HEK293 (cell line): ENCODE results near the gene AIG1.

Experiments
- CTCF ChIA-PET: fragments of 350-600 bp; formaldehyde crosslinking; extraction: SDS; loops from one replicate; lab custom pipeline; 2021; ENCODE audit warnings: antibody characterized with exemption; lab: Yijun Ruan, JAX
- POLR2A ChIA-PET: fragments of 300-600 bp; formaldehyde crosslinking; extraction: SDS; loops from one replicate; lab custom pipeline; 2020; ENCODE audit warnings: antibody characterized with exemption, inconsistent platforms; lab: Yijun Ruan, JAX
- H3K27ac ChIP-seq: fragments of 200-500 bp; sonication (Bioruptor generic); 2 replicates; pipeline ENCODE4 v1.5.1; 2014; ENCODE audit warnings: low read depth, low read length, control low read depth, inconsistent platforms; ENCODE audit errors: extremely low read depth
- H3K36me3 ChIP-seq, 2 experiments: fragments of 200-500 bp in 1 of 2; sonication (Bioruptor generic) in 1 of 2; 1 replicate in 1 of 2; 2 replicates in 1 of 2; pipeline ENCODE4 v1.5.1; 2014 to 2017; ENCODE audit warnings: inconsistent platforms in 2 of 2, low read length in 2 of 2; ENCODE audit not compliant: control insufficient read depth in 2 of 2, insufficient read depth in 1 of 2
- H3K4me1 ChIP-seq: fragments of 200-500 bp; sonication (Bioruptor generic); 2 replicates; pipeline ENCODE4 v1.5.1; 2014; ENCODE audit warnings: mild to moderate bottlenecking, low read length, inconsistent platforms; ENCODE audit not compliant: control insufficient read depth, insufficient read depth
- H3K4me3 ChIP-seq: 2 replicates; pipeline ENCODE4 v1.5.1; 2011; ENCODE audit warnings: low read depth, mild to moderate bottlenecking, control low read depth, low read length, moderate library complexity
- H3K9me3 ChIP-seq: fragments of 200-500 bp; sonication (Bioruptor generic); 2 replicates; pipeline ENCODE4 v1.5.1; 2014; ENCODE audit warnings: low read depth, low read length, inconsistent platforms; ENCODE audit not compliant: control insufficient read depth, insufficient read depth
- BCL6B ChIP-seq: fragments of 450-650 bp; formaldehyde crosslinking; IDR thresholded peaks from 2 replicates; pipeline ENCODE4 v1.5.1; 2017; ENCODE audit warnings: missing biosample characterization, missing genetic modification characterization
- GLI2 ChIP-seq: fragments of 450-650 bp; formaldehyde crosslinking; IDR thresholded peaks from 2 replicates; pipeline ENCODE4; 2017; ENCODE audit warnings: missing biosample characterization, missing genetic modification characterization, low read depth, borderline replicate concordance
- GLI4 ChIP-seq: fragments of 450-650 bp; formaldehyde crosslinking; IDR thresholded peaks from 2 replicates; pipeline ENCODE4 v1.5.1; 2016; ENCODE audit warnings: missing biosample characterization, missing genetic modification characterization
- IKZF3 ChIP-seq: fragments of 450-650 bp; IDR thresholded peaks from 2 replicates; pipeline ENCODE4 v1.5.0; 2018; ENCODE audit warnings: missing biosample characterization, mild to moderate bottlenecking, missing genetic modification characterization, moderate library complexity
- MEIS1 ChIP-seq: sonication (generic); formaldehyde crosslinking; IDR thresholded peaks from 2 replicates; pipeline ENCODE4 v1.8.1; 2022; ENCODE audit warnings: missing genetic modification reagents, mild to moderate bottlenecking, borderline replicate concordance
- MYNN ChIP-seq: fragments of 450-650 bp; formaldehyde crosslinking; IDR thresholded peaks from 2 replicates; pipeline ENCODE4 v1.5.1; 2016; ENCODE audit warnings: missing biosample characterization, missing genetic modification characterization, borderline replicate concordance
- SALL2 ChIP-seq: fragments of 450-650 bp; formaldehyde crosslinking; IDR thresholded peaks from 2 replicates; pipeline ENCODE4 v1.5.0; 2017; ENCODE audit warnings: missing biosample characterization, mild to moderate bottlenecking, missing genetic modification characterization, borderline replicate concordance
- SCRT2 ChIP-seq: fragments of 450-650 bp; formaldehyde crosslinking; IDR thresholded peaks from 2 replicates; pipeline ENCODE4 v1.5.1; 2016; ENCODE audit warnings: missing biosample characterization, missing genetic modification characterization
- SP2 ChIP-seq: fragments of 450-650 bp; formaldehyde crosslinking; IDR thresholded peaks from 2 replicates; pipeline ENCODE4 v1.5.1; 2016; ENCODE audit warnings: missing biosample characterization, missing genetic modification characterization
- SP7 ChIP-seq: fragments of 450-650 bp; formaldehyde crosslinking; IDR thresholded peaks from 2 replicates; pipeline ENCODE4 v1.5.1; 2016; ENCODE audit warnings: missing biosample characterization, missing genetic modification characterization
- ZFP37 ChIP-seq: fragments of 450-650 bp; formaldehyde crosslinking; IDR thresholded peaks from 2 replicates; pipeline ENCODE4 v1.5.1; 2016; ENCODE audit warnings: missing biosample characterization, missing genetic modification characterization
- ZNF133 ChIP-seq: fragments of 450-650 bp; formaldehyde crosslinking; IDR thresholded peaks from 2 replicates; pipeline ENCODE4 v1.5.1; 2016; ENCODE audit warnings: missing biosample characterization, missing genetic modification characterization
- ZNF16 ChIP-seq: fragments of 450-650 bp; formaldehyde crosslinking; IDR thresholded peaks from 2 replicates; pipeline ENCODE4 v1.5.1; 2016; ENCODE audit warnings: low read depth, missing biosample characterization, missing genetic modification characterization
- ZNF169 ChIP-seq: fragments of 450-650 bp; formaldehyde crosslinking; IDR thresholded peaks from 2 replicates; pipeline ENCODE4 v1.5.1; 2016; ENCODE audit warnings: missing biosample characterization, missing genetic modification characterization
- ZNF174 ChIP-seq: fragments of 450-650 bp; formaldehyde crosslinking; IDR thresholded peaks from 2 replicates; pipeline ENCODE4 v1.5.0; 2017; ENCODE audit warnings: missing biosample characterization, mild to moderate bottlenecking, missing genetic modification characterization
- ZNF184 ChIP-seq: fragments of 450-650 bp; IDR thresholded peaks from 2 replicates; pipeline ENCODE4 v1.5.1; 2018; ENCODE audit warnings: missing biosample characterization, mild to moderate bottlenecking, missing genetic modification characterization
- ZNF211 ChIP-seq: fragments of 450-650 bp; formaldehyde crosslinking; IDR thresholded peaks from 2 replicates; pipeline ENCODE4 v1.5.1; 2016; ENCODE audit warnings: low read depth, missing biosample characterization, missing genetic modification characterization
- ZNF292 ChIP-seq: fragments of 450-650 bp; formaldehyde crosslinking; IDR thresholded peaks from 2 replicates; pipeline ENCODE4 v1.5.1; 2016; ENCODE audit warnings: low read depth, missing biosample characterization, missing genetic modification characterization, borderline replicate concordance
- ZNF366 ChIP-seq: fragments of 450-650 bp; formaldehyde crosslinking; conservative IDR thresholded peaks from 2 replicates; pipeline ENCODE4 v1.5.1; 2016; ENCODE audit warnings: missing biosample characterization, missing genetic modification characterization
- ZNF394 ChIP-seq: fragments of 450-650 bp; formaldehyde crosslinking; IDR thresholded peaks from 2 replicates; pipeline ENCODE4 v1.5.1; 2016; ENCODE audit warnings: missing biosample characterization, missing genetic modification characterization, mild to moderate bottlenecking, moderate library complexity, borderline replicate concordance
- ZNF404 ChIP-seq: fragments of 450-650 bp; formaldehyde crosslinking; IDR thresholded peaks from 2 replicates; pipeline ENCODE4 v1.5.1; 2017; ENCODE audit warnings: missing biosample characterization, missing genetic modification characterization
- ZNF426 ChIP-seq: fragments of 450-650 bp; formaldehyde crosslinking; IDR thresholded peaks from 2 replicates; pipeline ENCODE4 v1.5.1; 2017; ENCODE audit warnings: missing biosample characterization, missing genetic modification characterization, mild to moderate bottlenecking, inconsistent platforms, moderate library complexity
- ZNF529 ChIP-seq: fragments of 450-650 bp; formaldehyde crosslinking; IDR thresholded peaks from 2 replicates; pipeline ENCODE4 v1.5.1; 2017; ENCODE audit warnings: missing genetic modification characterization, missing biosample characterization; ENCODE audit not compliant: insufficient replicate concordance
- ZNF654 ChIP-seq: fragments of 450-650 bp; formaldehyde crosslinking; IDR thresholded peaks from 2 replicates; pipeline ENCODE4 v1.5.1; 2016; ENCODE audit warnings: low read depth, missing biosample characterization, missing genetic modification characterization
- ZNF777 ChIP-seq: fragments of 450-650 bp; formaldehyde crosslinking; IDR thresholded peaks from 2 replicates; pipeline ENCODE4 v1.5.1; 2017; ENCODE audit warnings: missing biosample characterization, missing genetic modification characterization, borderline replicate concordance
- ZSCAN16 ChIP-seq: fragments of 450-650 bp; formaldehyde crosslinking; IDR thresholded peaks from 2 replicates; pipeline ENCODE4 v1.5.1; 2016; ENCODE audit warnings: missing biosample characterization, missing genetic modification characterization
- ZSCAN23 ChIP-seq: fragments of 450-650 bp; formaldehyde crosslinking; IDR thresholded peaks from 2 replicates; pipeline ENCODE4 v1.5.1; 2016; ENCODE audit warnings: missing biosample characterization, missing genetic modification characterization
- TF ChIP-seq, protein P1 (sequence below): fragments of 450-650 bp; formaldehyde crosslinking; IDR thresholded peaks from 2 replicates; pipeline ENCODE4 v1.5.1; 2016; ENCODE audit warnings: missing biosample characterization, missing genetic modification characterization

Gene AIG1

GRCh38 chr6:143061597-143062385 lies 1.1 kb downstream of the AIG1 start:
- no peaks in the 10 kb centered on the region for H3K4me1 ChIP-seq
- no peak overlapping the region for H3K27ac ChIP-seq
- POLR2A ChIA-PET, result no interaction called here

GRCh38 chr6:143062551-143062950 lies 1.9 kb downstream of the AIG1 start:
- CTCF ChIA-PET, result interaction anchor here (0.7 kb wide), 1 partner anchor 950 kb away, joined by 4 read pairs; no protein-coding TSS in a partner anchor

More at GRCh38 chr6:143061597-143062385, 1.1 kb downstream of the AIG1 start:
- TF ChIP-seq ZNF426 (tag by site-specific recombination) (no peak), ZNF174 (tag by site-specific recombination) (no peak), ZNF16 (tag by site-specific recombination) (no peak), ZNF292 (tag by site-specific recombination) (no peak), ZNF654 (no peak), SALL2 (tag by site-specific recombination) (no peak), SP2 (no peak), IKZF3 (tag by site-specific recombination) (no peak), ZNF133 (no peak), MYNN (tag by site-specific recombination) (no peak), ZNF184 (tag by site-specific recombination) (no peak), ZNF366 (tag by site-specific recombination) (no peak)
- TF ChIP-seq, protein P1, sequence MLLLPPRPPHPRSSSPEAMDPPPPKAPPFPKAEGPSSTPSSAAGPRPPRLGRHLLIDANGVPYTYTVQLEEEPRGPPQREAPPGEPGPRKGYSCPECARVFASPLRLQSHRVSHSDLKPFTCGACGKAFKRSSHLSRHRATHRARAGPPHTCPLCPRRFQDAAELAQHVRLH (tag by site-specific recombination), result no peak
- H3K4me3 ChIP-seq, result peak overlapping the region; percentile 93
- H3K36me3 ChIP-seq, result no peaks in the 10 kb centered on the region
- H3K9me3 ChIP-seq, result no peaks in the 10 kb centered on the region
- CTCF ChIA-PET, result interaction anchor here (0.6 to 1.2 kb wide), 3 partner anchors 12 to 951 kb away, joined by 3 to 4 read pairs (median 3); no protein-coding TSS in a partner anchor

More at GRCh38 chr6:143062551-143062950, 1.9 kb downstream of the AIG1 start:
- TF ChIP-seq ZFP37 (tag by site-specific recombination) (no peak), ZNF404 (tag by site-specific recombination) (no peak), ZNF211 (tag by site-specific recombination) (no peak), MEIS1 (CRISPR knock-in tag) (no peak), ZNF394 (no peak), ZSCAN23 (tag by site-specific recombination) (no peak), SP7 (tag by site-specific recombination) (no peak), GLI4 (tag by site-specific recombination) (no peak), SCRT2 (tag by site-specific recombination) (no peak), BCL6B (no peak), ZNF529 (tag by site-specific recombination) (no peak), ZNF169 (tag by site-specific recombination) (no peak), IKZF3 (tag by site-specific recombination) (no peak), GLI2 (tag by site-specific recombination) (no peak), ZNF777 (tag by site-specific recombination) (no peak), ZSCAN16 (tag by site-specific recombination) (no peak)
- Histone ChIP-seq H3K4me3 (no peak overlapping the region), H3K4me1 (no peaks in the 10 kb centered on the region), H3K27ac (no peak overlapping the region), H3K9me3 (no peaks in the 10 kb centered on the region), H3K36me3 (no peaks in the 10 kb centered on the region)
- POLR2A ChIA-PET, result interaction anchor here (1.1 kb wide), 1 partner anchor 334 kb away, joined by 3 read pairs; no protein-coding TSS in a partner anchor
